GM23338 (cell line): ENCODE results near the gene IGSF9B. TPM values are rescaled to one million over a fixed set of nuclear protein-coding genes. Genes with fewer than 3 reads are reported as not detected.

Experiments
- ATAC-seq: fragments of 200-7000 bp; cut with Tn5 transposase; 3 replicates; pipeline ENCODE4 v1.9.1; 2020
- DNase-seq: peaks from one replicate; pipeline ENCODE4 v3.0.0-alpha.2; 2015; ENCODE audit warnings: low spot score
- H2AFZ ChIP-seq: fragments of 200-600 bp; sonication (generic); 2 replicates; pipeline ENCODE4 v1.8.0; 2016; ENCODE audit warnings: antibody characterized with exemption, mild to moderate bottlenecking, moderate library complexity
- H3F3A ChIP-seq: fragments of 200-600 bp; sonication (generic); replicated peaks from 2 replicates; pipeline ENCODE4 v1.8.0; 2017; ENCODE audit warnings: antibody characterized with exemption, mixed run types, low read depth
- H3K27ac ChIP-seq: fragments of 200-600 bp; sonication (generic); 2 replicates; pipeline ENCODE4 v1.6.1; 2016; ENCODE audit warnings: low read depth
- H3K27me3 ChIP-seq: fragments of 200-600 bp; sonication (generic); 2 replicates; pipeline ENCODE4 v1.8.0; 2016; ENCODE audit warnings: mild to moderate bottlenecking, mixed run types, moderate library complexity; ENCODE audit not compliant: insufficient read depth
- H3K36me3 ChIP-seq: fragments of 200-600 bp; sonication (generic); 2 replicates; pipeline ENCODE4 v1.8.0; 2016; ENCODE audit warnings: mild to moderate bottlenecking; ENCODE audit not compliant: insufficient read depth
- H3K4me1 ChIP-seq: fragments of 200-600 bp; sonication (generic); 2 replicates; pipeline ENCODE4 v1.8.0; 2016; ENCODE audit warnings: mild to moderate bottlenecking, moderate library complexity; ENCODE audit not compliant: insufficient read depth
- H3K4me2 ChIP-seq: fragments of 200-600 bp; sonication (generic); 2 replicates; pipeline ENCODE4 v1.7.1; 2017; ENCODE audit warnings: mixed run types
- H3K4me3 ChIP-seq: fragments of 200-600 bp; sonication (generic); 2 replicates; pipeline ENCODE4 v1.6.1; 2016; ENCODE audit warnings: mixed run types
- H3K79me2 ChIP-seq: fragments of 200-600 bp; sonication (generic); replicated peaks from 2 replicates; pipeline ENCODE4 v1.8.0; 2017; ENCODE audit warnings: mild to moderate bottlenecking; ENCODE audit not compliant: insufficient read depth
- H3K9me2 ChIP-seq: fragments of 200-600 bp; sonication (generic); 2 replicates; pipeline ENCODE4 v1.8.0; 2017; ENCODE audit not compliant: insufficient read depth
- H4K20me1 ChIP-seq: fragments of 200-600 bp; sonication (generic); replicated peaks from 2 replicates; pipeline ENCODE4 v1.8.0; 2017; ENCODE audit warnings: mild to moderate bottlenecking; ENCODE audit not compliant: insufficient read depth
- H3K27ac Mint-ChIP-seq: 2 replicates; pipeline ENCODE4 v1.8.0; 2020; ENCODE audit warnings: inconsistent platforms, mild to moderate bottlenecking, moderate library complexity, mixed read lengths
- H3K27me3 Mint-ChIP-seq: 3 replicates; pipeline ENCODE4 v1.8.0; 2022; ENCODE audit warnings: low read depth, mild to moderate bottlenecking, moderate library complexity, mixed read lengths, inconsistent platforms; ENCODE audit not compliant: insufficient read depth, poor library complexity
- H3K36me3 Mint-ChIP-seq: 3 replicates; pipeline ENCODE4 v1.8.0; 2021; ENCODE audit warnings: low read depth, mild to moderate bottlenecking, inconsistent platforms, moderate library complexity, mixed read lengths
- H3K4me1 Mint-ChIP-seq: 3 replicates; pipeline ENCODE4 v1.8.0; 2020; ENCODE audit warnings: mild to moderate bottlenecking, inconsistent platforms, mixed read lengths
- H3K4me3 Mint-ChIP-seq: 3 replicates; pipeline ENCODE4 v1.8.0; 2021; ENCODE audit warnings: moderate library complexity, mild to moderate bottlenecking, inconsistent platforms, mixed read lengths
- H3K9me3 Mint-ChIP-seq: 3 replicates; pipeline ENCODE4 v1.8.0; 2020; ENCODE audit warnings: moderate library complexity, mild to moderate bottlenecking, inconsistent platforms, mixed read lengths
- CREB1 ChIP-seq: fragments of 250-450 bp; sonication (Bioruptor Pico); IDR thresholded peaks from 2 replicates; pipeline ENCODE4 v1.5.0; 2020; ENCODE audit warnings: low read depth, mild to moderate bottlenecking, moderate library complexity
- CTCF ChIP-seq, 2 experiments: fragments of 200-600 bp in 1 of 2; sonication (generic) in 1 of 2; conservative IDR thresholded peaks; 2 replicates each; pipeline versions ENCODE4 v1.5.1 to v1.6.1; 2016 to 2017; ENCODE audit warnings: antibody characterized with exemption in 2 of 2, low read depth in 2 of 2, mild to moderate bottlenecking in 2 of 2, moderate library complexity in 1 of 2
- EZH2 ChIP-seq: fragments of 200-600 bp; sonication (generic); IDR thresholded peaks from one replicate; pipeline ENCODE4 v1.8.0; 2017; ENCODE audit warnings: antibody characterized with exemption, mild to moderate bottlenecking, low read depth; ENCODE audit not compliant: unreplicated experiment
- EZH2phosphoT487 ChIP-seq: fragments of 200-600 bp; sonication (generic); IDR thresholded peaks from one replicate; pipeline ENCODE4 v1.8.1; 2018; ENCODE audit warnings: antibody characterized with exemption; ENCODE audit not compliant: unreplicated experiment
- NANOG ChIP-seq: IDR thresholded peaks from 2 replicates; pipeline ENCODE4 v1.6.1; 2016; ENCODE audit warnings: antibody characterized with exemption, borderline replicate concordance
- POLR2AphosphoS5 ChIP-seq: IDR thresholded peaks from 2 replicates; pipeline ENCODE4 v1.6.1; 2016; ENCODE audit warnings: antibody characterized with exemption, low read depth
- STAT1 ChIP-seq: IDR thresholded peaks from one replicate; pipeline ENCODE4 v1.6.1; 2016; ENCODE audit warnings: antibody characterized with exemption; ENCODE audit not compliant: unreplicated experiment
- ZNF114 ChIP-seq: fragments of 250-450 bp; sonication (Bioruptor Pico); IDR thresholded peaks from 2 replicates; pipeline ENCODE4 v1.5.0; 2020; ENCODE audit warnings: mild to moderate bottlenecking, moderate library complexity
- polyA plus RNA-seq: library from polyadenylated mRNA; unstranded; fragments of >200 nt; fragmentation: Nextera tagmentation; extraction: Ambion mirVana; gene quantifications from 2 replicates; pipeline ENCODE4 v1.2.1, GENCODE V29; 2016
- total RNA-seq: library from RNA; depleted of rRNA; stranded (reverse); fragments of >200 nt; shearing (Covaris generic); gene quantifications from 2 replicates; pipeline ENCODE4 v1.2.3, GENCODE V29; 2014
- TF ChIP-seq, protein P1 (sequence below): IDR thresholded peaks from one replicate; pipeline ENCODE4 v1.6.1; 2018; ENCODE audit warnings: antibody characterized with exemption; ENCODE audit not compliant: unreplicated experiment
- TF ChIP-seq, protein P2 (sequence below): fragments of 250-450 bp; sonication (Bioruptor Pico); IDR thresholded peaks from 2 replicates; pipeline ENCODE4 v1.5.0; 2020; ENCODE audit warnings: mild to moderate bottlenecking, moderate library complexity
- TF ChIP-seq, protein P3 (sequence below): IDR thresholded peaks from 2 replicates; pipeline ENCODE4 v1.6.1; 2016; ENCODE audit warnings: antibody characterized with exemption

Gene IGSF9B
- total and polyA plus RNA-seq, 2 experiments from 2014 or later = 8.7 to 51.2 TPM

- TF ChIP-seq, protein P1, sequence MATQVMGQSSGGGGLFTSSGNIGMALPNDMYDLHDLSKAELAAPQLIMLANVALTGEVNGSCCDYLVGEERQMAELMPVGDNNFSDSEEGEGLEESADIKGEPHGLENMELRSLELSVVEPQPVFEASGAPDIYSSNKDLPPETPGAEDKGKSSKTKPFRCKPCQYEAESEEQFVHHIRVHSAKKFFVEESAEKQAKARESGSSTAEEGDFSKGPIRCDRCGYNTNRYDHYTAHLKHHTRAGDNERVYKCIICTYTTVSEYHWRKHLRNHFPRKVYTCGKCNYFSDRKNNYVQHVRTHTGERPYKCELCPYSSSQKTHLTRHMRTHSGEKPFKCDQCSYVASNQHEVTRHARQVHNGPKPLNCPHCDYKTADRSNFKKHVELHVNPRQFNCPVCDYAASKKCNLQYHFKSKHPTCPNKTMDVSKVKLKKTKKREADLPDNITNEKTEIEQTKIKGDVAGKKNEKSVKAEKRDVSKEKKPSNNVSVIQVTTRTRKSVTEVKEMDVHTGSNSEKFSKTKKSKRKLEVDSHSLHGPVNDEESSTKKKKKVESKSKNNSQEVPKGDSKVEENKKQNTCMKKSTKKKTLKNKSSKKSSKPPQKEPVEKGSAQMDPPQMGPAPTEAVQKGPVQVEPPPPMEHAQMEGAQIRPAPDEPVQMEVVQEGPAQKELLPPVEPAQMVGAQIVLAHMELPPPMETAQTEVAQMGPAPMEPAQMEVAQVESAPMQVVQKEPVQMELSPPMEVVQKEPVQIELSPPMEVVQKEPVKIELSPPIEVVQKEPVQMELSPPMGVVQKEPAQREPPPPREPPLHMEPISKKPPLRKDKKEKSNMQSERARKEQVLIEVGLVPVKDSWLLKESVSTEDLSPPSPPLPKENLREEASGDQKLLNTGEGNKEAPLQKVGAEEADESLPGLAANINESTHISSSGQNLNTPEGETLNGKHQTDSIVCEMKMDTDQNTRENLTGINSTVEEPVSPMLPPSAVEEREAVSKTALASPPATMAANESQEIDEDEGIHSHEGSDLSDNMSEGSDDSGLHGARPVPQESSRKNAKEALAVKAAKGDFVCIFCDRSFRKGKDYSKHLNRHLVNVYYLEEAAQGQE = no peak
- TF ChIP-seq CTCF (conservative IDR thresholded peaks at IDR 0.05; ENCODE audit: low read depth in 2 of 2) (no peak), NANOG (no peak), STAT1 (no peak), CREB1 (CRISPR knock-in tag) (no peak), EZH2phosphoT487 (no peak), ZNF114 (CRISPR knock-in tag) (no peak), EZH2 (no peak), POLR2AphosphoS5 (no peak)
Measured at GRCh38 chr11:133905677-133906156, 51.1 kb downstream of the IGSF9B start (continued).

GRCh38 chr11:133904818-133905515, 51.8 kb downstream of the IGSF9B start:
- peaks cover 6% of the 10 kb centered on the region; the same call in 1 of the 2 replicates for H3K36me3 ChIP-seq
- ATAC-seq (no peak), DNase-seq (no peak)
- H3K4me3 Mint-ChIP-seq = no peak overlapping the region; the same call in 2 of the 3 replicates
- H3K27ac Mint-ChIP-seq = no peak overlapping the region
- no peaks in the 10 kb centered on the region for H3K9me2 ChIP-seq
- H3K79me2 ChIP-seq = no peaks in the 10 kb centered on the region
- no peaks in the 10 kb centered on the region for H3K9me3 Mint-ChIP-seq
- no peaks in the 10 kb centered on the region for H3K4me1 ChIP-seq
- H3K4me1 Mint-ChIP-seq = no peaks in the 10 kb centered on the region; the same call in 2 of the 3 replicates
- no peaks in the 10 kb centered on the region for H3F3A ChIP-seq
- no peak overlapping the region for H3K27ac ChIP-seq
- peaks cover 59% of the 10 kb centered on the region for H3K36me3 Mint-ChIP-seq
- no peak overlapping the region for H3K4me2 ChIP-seq
- H3K4me3 ChIP-seq = no peak overlapping the region
- H4K20me1 ChIP-seq = no peaks in the 10 kb centered on the region; the same call in 1 of the 2 replicates
- peaks cover 3% of the 10 kb centered on the region for H3K27me3 Mint-ChIP-seq
- H3K27me3 ChIP-seq = no peaks in the 10 kb centered on the region
- H2AFZ ChIP-seq = no peak overlapping the region
- TF ChIP-seq, protein P2, sequence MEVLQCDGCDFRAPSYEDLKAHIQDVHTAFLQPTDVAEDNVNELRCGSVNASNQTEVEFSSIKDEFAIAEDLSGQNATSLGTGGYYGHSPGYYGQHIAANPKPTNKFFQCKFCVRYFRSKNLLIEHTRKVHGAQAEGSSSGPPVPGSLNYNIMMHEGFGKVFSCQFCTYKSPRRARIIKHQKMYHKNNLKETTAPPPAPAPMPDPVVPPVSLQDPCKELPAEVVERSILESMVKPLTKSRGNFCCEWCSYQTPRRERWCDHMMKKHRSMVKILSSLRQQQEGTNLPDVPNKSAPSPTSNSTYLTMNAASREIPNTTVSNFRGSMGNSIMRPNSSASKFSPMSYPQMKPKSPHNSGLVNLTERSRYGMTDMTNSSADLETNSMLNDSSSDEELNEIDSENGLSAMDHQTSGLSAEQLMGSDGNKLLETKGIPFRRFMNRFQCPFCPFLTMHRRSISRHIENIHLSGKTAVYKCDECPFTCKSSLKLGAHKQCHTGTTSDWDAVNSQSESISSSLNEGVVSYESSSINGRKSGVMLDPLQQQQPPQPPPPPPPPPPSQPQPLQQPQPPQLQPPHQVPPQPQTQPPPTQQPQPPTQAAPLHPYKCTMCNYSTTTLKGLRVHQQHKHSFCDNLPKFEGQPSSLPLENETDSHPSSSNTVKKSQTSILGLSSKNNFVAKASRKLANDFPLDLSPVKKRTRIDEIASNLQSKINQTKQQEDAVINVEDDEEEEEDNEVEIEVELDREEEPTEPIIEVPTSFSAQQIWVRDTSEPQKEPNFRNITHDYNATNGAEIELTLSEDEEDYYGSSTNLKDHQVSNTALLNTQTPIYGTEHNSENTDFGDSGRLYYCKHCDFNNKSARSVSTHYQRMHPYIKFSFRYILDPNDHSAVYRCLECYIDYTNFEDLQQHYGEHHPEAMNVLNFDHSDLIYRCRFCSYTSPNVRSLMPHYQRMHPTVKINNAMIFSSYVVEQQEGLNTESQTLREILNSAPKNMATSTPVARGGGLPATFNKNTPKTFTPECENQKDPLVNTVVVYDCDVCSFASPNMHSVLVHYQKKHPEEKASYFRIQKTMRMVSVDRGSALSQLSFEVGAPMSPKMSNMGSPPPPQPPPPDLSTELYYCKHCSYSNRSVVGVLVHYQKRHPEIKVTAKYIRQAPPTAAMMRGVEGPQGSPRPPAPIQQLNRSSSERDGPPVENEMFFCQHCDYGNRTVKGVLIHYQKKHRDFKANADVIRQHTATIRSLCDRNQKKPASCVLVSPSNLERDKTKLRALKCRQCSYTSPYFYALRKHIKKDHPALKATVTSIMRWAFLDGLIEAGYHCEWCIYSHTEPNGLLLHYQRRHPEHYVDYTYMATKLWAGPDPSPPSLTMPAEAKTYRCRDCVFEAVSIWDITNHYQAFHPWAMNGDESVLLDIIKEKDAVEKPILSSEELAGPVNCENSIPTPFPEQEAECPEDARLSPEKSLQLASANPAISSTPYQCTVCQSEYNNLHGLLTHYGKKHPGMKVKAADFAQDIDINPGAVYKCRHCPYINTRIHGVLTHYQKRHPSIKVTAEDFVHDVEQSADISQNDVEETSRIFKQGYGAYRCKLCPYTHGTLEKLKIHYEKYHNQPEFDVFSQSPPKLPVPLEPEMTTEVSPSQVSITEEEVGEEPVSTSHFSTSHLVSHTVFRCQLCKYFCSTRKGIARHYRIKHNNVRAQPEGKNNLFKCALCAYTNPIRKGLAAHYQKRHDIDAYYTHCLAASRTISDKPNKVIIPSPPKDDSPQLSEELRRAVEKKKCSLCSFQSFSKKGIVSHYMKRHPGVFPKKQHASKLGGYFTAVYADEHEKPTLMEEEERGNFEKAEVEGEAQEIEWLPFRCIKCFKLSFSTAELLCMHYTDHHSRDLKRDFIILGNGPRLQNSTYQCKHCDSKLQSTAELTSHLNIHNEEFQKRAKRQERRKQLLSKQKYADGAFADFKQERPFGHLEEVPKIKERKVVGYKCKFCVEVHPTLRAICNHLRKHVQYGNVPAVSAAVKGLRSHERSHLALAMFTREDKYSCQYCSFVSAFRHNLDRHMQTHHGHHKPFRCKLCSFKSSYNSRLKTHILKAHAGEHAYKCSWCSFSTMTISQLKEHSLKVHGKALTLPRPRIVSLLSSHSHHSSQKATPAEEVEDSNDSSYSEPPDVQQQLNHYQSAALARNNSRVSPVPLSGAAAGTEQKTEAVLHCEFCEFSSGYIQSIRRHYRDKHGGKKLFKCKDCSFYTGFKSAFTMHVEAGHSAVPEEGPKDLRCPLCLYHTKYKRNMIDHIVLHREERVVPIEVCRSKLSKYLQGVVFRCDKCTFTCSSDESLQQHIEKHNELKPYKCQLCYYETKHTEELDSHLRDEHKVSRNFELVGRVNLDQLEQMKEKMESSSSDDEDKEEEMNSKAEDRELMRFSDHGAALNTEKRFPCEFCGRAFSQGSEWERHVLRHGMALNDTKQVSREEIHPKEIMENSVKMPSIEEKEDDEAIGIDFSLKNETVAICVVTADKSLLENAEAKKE (CRISPR knock-in tag) = no peak
- TF ChIP-seq, protein P3, sequence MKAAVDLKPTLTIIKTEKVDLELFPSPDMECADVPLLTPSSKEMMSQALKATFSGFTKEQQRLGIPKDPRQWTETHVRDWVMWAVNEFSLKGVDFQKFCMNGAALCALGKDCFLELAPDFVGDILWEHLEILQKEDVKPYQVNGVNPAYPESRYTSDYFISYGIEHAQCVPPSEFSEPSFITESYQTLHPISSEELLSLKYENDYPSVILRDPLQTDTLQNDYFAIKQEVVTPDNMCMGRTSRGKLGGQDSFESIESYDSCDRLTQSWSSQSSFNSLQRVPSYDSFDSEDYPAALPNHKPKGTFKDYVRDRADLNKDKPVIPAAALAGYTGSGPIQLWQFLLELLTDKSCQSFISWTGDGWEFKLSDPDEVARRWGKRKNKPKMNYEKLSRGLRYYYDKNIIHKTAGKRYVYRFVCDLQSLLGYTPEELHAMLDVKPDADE = no peak
- no peak for TF ChIP-seq NANOG
